ENCODE results near the gene C18orf32. TPM values are rescaled to one million over a fixed set of nuclear protein-coding genes. Genes with fewer than 3 reads are reported as not detected.

Gene C18orf32
- total RNA-seq, 1 experiment from 2014 or later: 24.4 TPM

DNA sequence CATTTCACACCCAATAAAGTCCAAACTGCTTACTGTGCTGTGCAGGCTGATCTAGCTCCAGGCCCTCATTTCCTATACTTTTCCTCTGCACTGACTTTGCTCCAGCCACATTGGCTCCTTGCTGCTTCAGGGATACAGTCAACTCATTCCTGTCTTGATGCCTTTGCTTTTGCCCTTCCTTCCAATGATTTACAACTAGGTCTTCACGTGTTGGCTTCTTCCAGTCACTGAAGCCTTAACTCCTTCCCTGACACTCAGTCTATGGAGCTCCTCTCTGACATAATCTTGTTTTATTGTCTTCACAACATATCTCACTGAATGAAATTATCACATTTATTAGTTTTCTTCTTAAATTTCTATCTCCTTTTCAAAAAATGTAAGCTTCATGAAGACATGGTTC is 16.9 kb upstream of the C18orf32 start:
- H4K5ac ChIP-seq (ENCODE audit: insufficient read length, low read depth, low read length): no peak overlapping the region
- no peak overlapping the region for H2AFZ ChIP-seq (ENCODE audit: low read length)
- no peak overlapping the region for H4K8ac ChIP-seq (replicated peaks; ENCODE audit: insufficient read length, low read depth, low read length)

More for the DNA sequence above, 16.9 kb upstream of the C18orf32 start:
- no peak overlapping the region for H3K9ac ChIP-seq (ENCODE audit: extremely low read depth, insufficient read length, low read length)
- H3T11ph ChIP-seq (ENCODE audit: low read length): no peak overlapping the region
- H3K79me1 ChIP-seq (ENCODE audit: insufficient read depth, low read depth, low read length, poor library complexity, severe bottlenecking): no peaks in the 10 kb centered on the region
- H3K56ac ChIP-seq (ENCODE audit: insufficient read length, low read depth, low read length): no peak overlapping the region
- H4K20me1 ChIP-seq (ENCODE audit: control insufficient read depth, insufficient read depth, insufficient read length): no peaks in the 10 kb centered on the region
- no CpG with 5 or more reads among the region's 1 CpG for WGBS (ENCODE audit: extremely low coverage, insufficient read length, low lambda C conversion rate)
- no peak overlapping the region for H2BK120ac ChIP-seq (ENCODE audit: low read depth, low read length, poor library complexity, severe bottlenecking)
- H4K91ac ChIP-seq (ENCODE audit: insufficient read length, low read depth, low read length): no peak overlapping the region
- H3K27ac Mint-ChIP-seq: no peak overlapping the region; a peak in 1 of 7 replicates
- H3K4me1 ChIP-seq (ENCODE audit: insufficient read depth, low read length): no peaks in the 10 kb centered on the region; the same call in 1 of the 2 replicates
- no peak overlapping the region for H3K23ac ChIP-seq (ENCODE audit: insufficient read length, low read depth, low read length)
- no peaks in the 10 kb centered on the region for H3K79me2 ChIP-seq (ENCODE audit: insufficient read depth, low read length)
- no peak overlapping the region for H3K4ac ChIP-seq (ENCODE audit: low read depth, low read length)
- H3K9me3 ChIP-seq (ENCODE audit: control insufficient read depth, low read depth, low read length): no peaks in the 10 kb centered on the region
- H2BK5ac ChIP-seq (ENCODE audit: insufficient read length, low read length): no peak overlapping the region
- H2BK15ac ChIP-seq (ENCODE audit: low read depth, low read length): no peak overlapping the region
- no peak overlapping the region for H3K18ac ChIP-seq (ENCODE audit: insufficient read length, low read depth, low read length)
- H3K4me2 ChIP-seq (ENCODE audit: insufficient read depth, insufficient read length, low read length): no peak overlapping the region
- no peak for DNase-seq
- no peaks in the 10 kb centered on the region; a peak in 1 of 7 replicates for H3K36me3 Mint-ChIP-seq (ENCODE audit: insufficient read depth in 1 of 3, low read depth in 3 of 3)
- no peaks in the 10 kb centered on the region for H3K23me2 ChIP-seq (ENCODE audit: insufficient read length, low read depth, low read length, poor library complexity, severe bottlenecking)
- peak overlapping the region; percentile 88 for H2BK12ac ChIP-seq (ENCODE audit: insufficient read length, low read depth, low read length)
- no peak for TF ChIP-seq CTCF (conservative IDR thresholded peaks at IDR 0.05)
- no peaks in the 10 kb centered on the region for H3K27me3 ChIP-seq (ENCODE audit: insufficient read depth, low read length)
- peaks cover 29 to 32% of the 10 kb centered on the region in 2 experiments for H3K4me1 Mint-ChIP-seq
- H2BK20ac ChIP-seq (ENCODE audit: low read depth, low read length, poor library complexity, severe bottlenecking): no peak overlapping the region
- no peak overlapping the region for H2AK5ac ChIP-seq (ENCODE audit: insufficient read length, low read length)
- H3K27me3 Mint-ChIP-seq (ENCODE audit: low read depth): no peaks in the 10 kb centered on the region; the same call in none of the 2 replicates
- no peak overlapping the region for H3K4me3 Mint-ChIP-seq
- no peak overlapping the region for H3K14ac ChIP-seq (ENCODE audit: insufficient read depth, low read length)
- no peak overlapping the region for H3K27ac ChIP-seq (ENCODE audit: insufficient read length, low read depth, low read length)
- H3K9me3 Mint-ChIP-seq: peaks cover 0 to 3% of the 10 kb centered on the region in 2 experiments; a peak in 1 of 5 replicates

Measured in H9 (cell line).